Neural crest cell (in vitro differentiated cells): ENCODE data around the gene KRTAP7-1. TPM values are rescaled to one million over a fixed set of nuclear protein-coding genes. Genes with fewer than 3 reads are reported as not detected.

Source experiments
- DNase-seq: peaks from one replicate; pipeline ENCODE4 v3.0.0; 2021; ENCODE audit warnings: low read depth, mixed read lengths, low spot score
- H3K27ac Mint-ChIP-seq: one replicate; pipeline ENCODE4 v1.8.0; 2021; ENCODE audit warnings: mild to moderate bottlenecking, mixed read lengths; ENCODE audit not compliant: unreplicated experiment
- H3K27me3 Mint-ChIP-seq: 2 replicates; pipeline ENCODE4 v1.8.0; 2021; ENCODE audit warnings: low read depth, mild to moderate bottlenecking, mixed read lengths
- H3K36me3 Mint-ChIP-seq: 2 replicates; pipeline ENCODE4 v1.8.0; 2021; ENCODE audit warnings: low read depth, mild to moderate bottlenecking, mixed read lengths
- H3K4me1 Mint-ChIP-seq: 2 replicates; pipeline ENCODE4 v1.8.0; 2021; ENCODE audit warnings: mixed read lengths
- H3K4me3 Mint-ChIP-seq: one replicate; pipeline ENCODE4 v1.8.0; 2021; ENCODE audit warnings: mild to moderate bottlenecking, mixed read lengths
- H3K9me3 Mint-ChIP-seq: 2 replicates; pipeline ENCODE4 v1.8.0; 2021; ENCODE audit warnings: mixed read lengths
- total RNA-seq: library from RNA; stranded (reverse); gene quantifications from 2 replicates; pipeline ENCODE4 v1.2.1, GENCODE V29; 2021
- TF ChIP-seq, protein P1 (sequence below): fragments of 200-600 bp; sonication (generic); conservative IDR thresholded peaks from 2 replicates; pipeline ENCODE4 v1.5.0; 2021; ENCODE audit warnings: antibody characterized with exemption, mild to moderate bottlenecking

Gene KRTAP7-1
- total RNA-seq, 1 donor from 2014 or later, result not detected

DNA sequence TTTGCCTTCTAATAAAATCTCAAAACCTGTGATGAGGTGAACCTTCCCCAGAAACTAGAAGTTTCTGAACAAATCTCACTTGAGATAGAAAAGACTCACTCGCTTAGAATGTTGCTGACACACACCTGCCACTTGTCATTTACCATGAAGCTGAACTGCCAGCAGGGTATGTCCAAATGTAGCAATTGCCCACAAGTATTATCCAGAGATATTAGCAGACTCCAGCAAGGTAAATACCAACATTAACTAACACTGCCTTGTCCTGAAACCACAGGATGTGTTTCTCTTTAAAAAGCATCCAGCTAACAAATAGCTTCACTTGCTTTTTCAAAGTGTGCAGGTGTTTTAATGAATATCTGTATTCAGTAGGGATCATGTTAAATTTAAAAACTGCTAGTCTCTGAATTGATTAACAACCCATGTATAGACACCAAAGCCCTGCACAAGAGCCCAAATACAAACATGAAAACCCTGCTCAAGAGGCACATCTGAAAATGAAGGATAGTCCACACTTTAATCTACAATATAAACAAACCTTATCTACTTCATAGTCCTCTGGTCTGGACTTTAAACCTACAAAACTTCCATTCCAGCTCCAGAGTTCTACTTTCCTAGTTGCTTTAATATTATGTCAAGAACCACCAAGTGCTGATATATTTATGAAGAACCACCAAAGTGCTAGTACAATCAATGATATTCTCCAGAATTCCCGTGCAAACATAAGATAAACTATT is 35.8 kb downstream of the KRTAP7-1 start:
- peaks cover 16% of the 10 kb centered on the region for H3K27me3 Mint-ChIP-seq
- H3K27ac Mint-ChIP-seq, result no peak overlapping the region
- TF ChIP-seq, protein P1, sequence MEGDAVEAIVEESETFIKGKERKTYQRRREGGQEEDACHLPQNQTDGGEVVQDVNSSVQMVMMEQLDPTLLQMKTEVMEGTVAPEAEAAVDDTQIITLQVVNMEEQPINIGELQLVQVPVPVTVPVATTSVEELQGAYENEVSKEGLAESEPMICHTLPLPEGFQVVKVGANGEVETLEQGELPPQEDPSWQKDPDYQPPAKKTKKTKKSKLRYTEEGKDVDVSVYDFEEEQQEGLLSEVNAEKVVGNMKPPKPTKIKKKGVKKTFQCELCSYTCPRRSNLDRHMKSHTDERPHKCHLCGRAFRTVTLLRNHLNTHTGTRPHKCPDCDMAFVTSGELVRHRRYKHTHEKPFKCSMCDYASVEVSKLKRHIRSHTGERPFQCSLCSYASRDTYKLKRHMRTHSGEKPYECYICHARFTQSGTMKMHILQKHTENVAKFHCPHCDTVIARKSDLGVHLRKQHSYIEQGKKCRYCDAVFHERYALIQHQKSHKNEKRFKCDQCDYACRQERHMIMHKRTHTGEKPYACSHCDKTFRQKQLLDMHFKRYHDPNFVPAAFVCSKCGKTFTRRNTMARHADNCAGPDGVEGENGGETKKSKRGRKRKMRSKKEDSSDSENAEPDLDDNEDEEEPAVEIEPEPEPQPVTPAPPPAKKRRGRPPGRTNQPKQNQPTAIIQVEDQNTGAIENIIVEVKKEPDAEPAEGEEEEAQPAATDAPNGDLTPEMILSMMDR, result no peak
- H3K9me3 Mint-ChIP-seq, result peaks cover 6% of the 10 kb centered on the region
- no peak overlapping the region for H3K4me3 Mint-ChIP-seq
- no peaks in the 10 kb centered on the region for H3K4me1 Mint-ChIP-seq
- no peaks in the 10 kb centered on the region for H3K36me3 Mint-ChIP-seq
- DNase-seq, result no peak

DNA sequence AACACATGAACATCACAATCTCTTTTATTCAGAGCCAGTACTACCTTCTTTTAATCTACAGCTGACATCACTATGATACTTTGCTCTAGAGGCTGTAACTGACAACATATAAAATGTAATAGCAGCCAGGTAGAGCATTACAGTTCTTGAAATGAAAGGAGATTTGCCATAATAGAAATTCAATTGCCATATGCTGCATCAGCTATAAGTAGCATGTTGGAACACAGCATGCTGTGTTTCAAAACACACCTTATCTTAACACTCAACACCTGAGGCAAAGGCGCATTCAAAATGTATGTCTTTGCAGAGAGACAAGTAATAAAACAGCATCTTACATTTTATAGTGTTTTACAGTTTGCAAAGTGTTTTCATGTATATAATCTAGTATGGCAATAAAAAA is 50.3 kb downstream of the KRTAP7-1 start:
- Mint-ChIP-seq H3K4me3 (no peak overlapping the region), H3K36me3 (no peaks in the 10 kb centered on the region), H3K27me3 (peaks cover 23% of the 10 kb centered on the region), H3K4me1 (no peaks in the 10 kb centered on the region), H3K27ac (no peak overlapping the region), H3K9me3 (peaks cover 14% of the 10 kb centered on the region)
- no peak for DNase-seq
- TF ChIP-seq, protein P1, result no peak

Other genes with a start within 250 kb of the KRTAP7-1 start
- gene KRTAP22-2, start 239.4 kb downstream of the KRTAP7-1 start, total RNA-seq, result not detected in 2 replicates
- not detected in 2 replicates for gene KRTAP6-3, start 237.3 kb downstream of the KRTAP7-1 start, total RNA-seq
- not detected in 2 replicates for gene KRTAP6-2, start 230.9 kb downstream of the KRTAP7-1 start, total RNA-seq
- gene KRTAP22-1, start 228.7 kb downstream of the KRTAP7-1 start, total RNA-seq, result not detected in 2 replicates
- gene KRTAP6-1, start 215.8 kb downstream of the KRTAP7-1 start, total RNA-seq, result not detected in 2 replicates
- gene KRTAP20-1, start 213.3 kb downstream of the KRTAP7-1 start, total RNA-seq, result not detected in 2 replicates
- gene KRTAP20-4, start 209.1 kb downstream of the KRTAP7-1 start, total RNA-seq, result not detected in 2 replicates
- not detected in 2 replicates for gene KRTAP20-2, start 194.6 kb downstream of the KRTAP7-1 start, total RNA-seq
- gene KRTAP20-3, start 186.9 kb downstream of the KRTAP7-1 start, total RNA-seq, result not detected in 2 replicates
- gene KRTAP21-3, start 111.0 kb downstream of the KRTAP7-1 start, total RNA-seq, result not detected in 2 replicates
- not detected in 2 replicates for gene KRTAP21-2, start 82.5 kb downstream of the KRTAP7-1 start, total RNA-seq
- gene KRTAP21-1, start 74.3 kb downstream of the KRTAP7-1 start, total RNA-seq, result not detected in 2 replicates
- gene KRTAP8-1, start 16.5 kb downstream of the KRTAP7-1 start, total RNA-seq, result not detected in 2 replicates
- gene KRTAP11-1, start 51.8 kb upstream of the KRTAP7-1 start, total RNA-seq, result not detected in 2 replicates
- not detected in 2 replicates for gene KRTAP19-8, start 208.7 kb upstream of the KRTAP7-1 start, total RNA-seq